Endothelial cell of umbilical vein (primary cell): Measurements from ENCODE around the gene PRDX5. TPM values are rescaled to one million over a fixed set of nuclear protein-coding genes. Genes with fewer than 3 reads are reported as not detected.

Experiments used
- BruUV-seq: library from RNA; stranded (reverse); fragments of 400-500 nt; replicated peaks from 2 replicates; lab custom pipeline; 2021; lab: Mats Ljungman, UMichigan
- CTCF ChIA-PET: fragments of 300-600, 350-600 bp; sonication (Branson Sonifier 250); formaldehyde crosslinking; loops from one replicate; lab custom pipeline; 2021; ENCODE audit warnings: antibody characterized with exemption, inconsistent platforms; lab: Charles Lee
- POLR2A ChIA-PET: fragments of 300-600, 350-600 bp; sonication (Branson Sonifier 250); formaldehyde crosslinking; loops from one replicate; lab custom pipeline; 2021; ENCODE audit warnings: antibody characterized with exemption, inconsistent platforms; lab: Charles Lee
- DNase-seq: peaks from one replicate; pipeline ENCODE4 v3.0.0-alpha.2; 2011; ENCODE audit warnings: low read depth, low spot score
- FAIRE-seq: peaks from 2 replicates; lab custom pipeline; 2011; peaks lifted over from hg19 to GRCh38; lab: Jason Lieb, UNC
- H2AFZ ChIP-seq: 2 replicates; pipeline ENCODE4 v1.6.0; 2012; ENCODE audit warnings: low read depth, low read length, control low read depth, inconsistent platforms
- H3K27ac ChIP-seq: 2 replicates; pipeline ENCODE4 v1.5.1; 2011; ENCODE audit warnings: low read depth, mild to moderate bottlenecking, control low read depth, low read length, moderate library complexity; ENCODE audit not compliant: insufficient read depth
- H3K27me3 ChIP-seq, 2 experiments: 2 replicates each; pipeline versions ENCODE4 v1.6.0 to v1.6.1; 2011; ENCODE audit warnings: low read length in 2 of 2, mixed read lengths in 1 of 2; ENCODE audit not compliant: control insufficient read depth in 2 of 2, insufficient read depth in 2 of 2
- H3K36me3 ChIP-seq, 2 experiments: 2 replicates in 1 of 2; 3 replicates in 1 of 2; pipeline ENCODE4 v1.5.1; 2011; ENCODE audit warnings: low read length in 2 of 2, mild to moderate bottlenecking in 1 of 2, moderate library complexity in 1 of 2; ENCODE audit not compliant: control insufficient read depth in 2 of 2, insufficient read depth in 2 of 2; ENCODE audit errors: extremely low read depth in 1 of 2
- H3K4me1 ChIP-seq: 3 replicates; pipeline ENCODE4 v1.5.1; 2011; ENCODE audit warnings: mild to moderate bottlenecking, low read length; ENCODE audit not compliant: control insufficient read depth, insufficient read depth; ENCODE audit errors: extremely low read depth
- H3K4me2 ChIP-seq: 2 replicates; pipeline ENCODE4 v1.6.1; 2011; ENCODE audit warnings: low read length, control low read depth, mixed read lengths; ENCODE audit not compliant: insufficient read depth
- H3K4me3 ChIP-seq, 3 experiments: fragments of 200-600 bp in 1 of 3; sonication (generic), shearing (Covaris generic) in 1 of 3; replicated peaks in 1 of 3; 2 replicates each; pipeline ENCODE4 v1.5.1; 2011 to 2016; ENCODE audit warnings: control low read depth in 3 of 3, low read length in 3 of 3, mild to moderate bottlenecking in 2 of 3, inconsistent platforms in 1 of 3, low read depth in 1 of 3, moderate library complexity in 1 of 3; ENCODE audit not compliant: insufficient read depth in 1 of 3
- H3K79me2 ChIP-seq: 2 replicates; pipeline ENCODE4 v1.6.0; 2012; ENCODE audit warnings: low read length, inconsistent platforms; ENCODE audit not compliant: control insufficient read depth, insufficient read depth
- H3K9ac ChIP-seq: replicated peaks from 2 replicates; pipeline ENCODE3; 2011; ENCODE audit warnings: low read length, control low read depth; ENCODE audit not compliant: insufficient read depth; ENCODE audit errors: extremely low read depth
- H3K9me1 ChIP-seq: replicated peaks from 3 replicates; pipeline ENCODE4 v1.6.0; 2011; ENCODE audit warnings: mild to moderate bottlenecking, low read length; ENCODE audit not compliant: control insufficient read depth, insufficient read depth; ENCODE audit errors: extremely low read depth
- H3K9me3 ChIP-seq: replicated peaks from 2 replicates; pipeline ENCODE4 v1.5.1; 2012; ENCODE audit warnings: low read length, inconsistent platforms; ENCODE audit not compliant: control insufficient read depth, insufficient read depth
- H4K20me1 ChIP-seq: replicated peaks from 2 replicates; pipeline ENCODE3; 2011; ENCODE audit warnings: mild to moderate bottlenecking, low read length; ENCODE audit not compliant: control insufficient read depth, insufficient read depth; ENCODE audit errors: extremely low read depth
- CTCF ChIP-seq, 2 donors: IDR thresholded peaks; 1 replicate in 1 of 2; 2 replicates in 1 of 2; pipeline ENCODE4 v1.5.1; 2011; ENCODE audit warnings: low read length in 2 of 2, mild to moderate bottlenecking in 2 of 2, moderate library complexity in 2 of 2, control low read depth in 1 of 2, inconsistent platforms in 1 of 2, low read depth in 1 of 2; ENCODE audit not compliant: insufficient read depth in 1 of 2; ENCODE audit errors: extremely low read depth in 1 of 2
- EZH2 ChIP-seq: IDR thresholded peaks from 2 replicates; pipeline ENCODE4 v1.6.1; 2012; ENCODE audit warnings: borderline replicate concordance, low read depth, mild to moderate bottlenecking, moderate library complexity, low read length, inconsistent platforms; ENCODE audit not compliant: severe bottlenecking
- FOS ChIP-seq: IDR thresholded peaks from 2 replicates; pipeline ENCODE4 v1.6.1; 2011; ENCODE audit warnings: mild to moderate bottlenecking, low read length, moderate library complexity, borderline replicate concordance; ENCODE audit not compliant: insufficient read depth
- GATA2 ChIP-seq: IDR thresholded peaks from 2 replicates; pipeline ENCODE4 v1.7.0; 2011; ENCODE audit warnings: low read depth, mild to moderate bottlenecking, moderate library complexity, mixed read lengths, low read length; ENCODE audit not compliant: insufficient read length, insufficient read depth
- JUN ChIP-seq: IDR thresholded peaks from 2 replicates; pipeline ENCODE4 v1.6.1; 2011; ENCODE audit warnings: borderline replicate concordance, low read depth; ENCODE audit not compliant: insufficient read length, insufficient read depth
- MAX ChIP-seq: IDR thresholded peaks from 2 replicates; pipeline ENCODE4 v1.6.1; 2011; ENCODE audit not compliant: insufficient read depth, insufficient read length
- MYC ChIP-seq: IDR thresholded peaks from one replicate; pipeline ENCODE4 v1.6.1; 2011; ENCODE audit warnings: mild to moderate bottlenecking, low read depth, low read length
- POLR2A ChIP-seq: IDR thresholded peaks from 2 replicates; pipeline ENCODE4 v1.6.1; 2012; ENCODE audit warnings: low read depth, mild to moderate bottlenecking, control low read depth, low read length
- POLR2AphosphoS5 ChIP-seq: IDR thresholded peaks from 2 replicates; pipeline ENCODE4 v1.6.1; 2012; ENCODE audit warnings: low read depth, mild to moderate bottlenecking, control low read depth, low read length, moderate library complexity; ENCODE audit not compliant: insufficient read depth
- dilution Hi-C: fragments of 300-500 bp; cut with MboI; formaldehyde crosslinking; loops from one replicate; pipeline ENCODE4 v1.15.0; 2019; ENCODE audit warnings: low sequenced_read_pairs; ENCODE audit not compliant: extremely low pct_ligation_motif_present
- intact Hi-C: fragments of 100-400 bp; cut with micrococcal nuclease; formaldehyde crosslinking; loops from one replicate; pipeline ENCODE4 v1.10.0; 2022
- polyA plus RNA-seq, 4 experiments: library from polyadenylated mRNA; depleted of rRNA in 3 of 4; stranded (reverse) in 3 of 4; unstranded in 1 of 4; fragments of >200 nt; gene quantifications; 2 replicates each; pipeline versions ENCODE4 v1.2.1 to v1.2.3, GENCODE V29; 2011 to 2012; ENCODE audit warnings: missing spikeins in 1 of 4
- total RNA-seq: library from RNA; stranded (reverse); gene quantifications from 2 replicates; pipeline ENCODE4 v1.2.3, GENCODE V29; 2021

The PRDX5 gene
- total and polyA plus RNA-seq, 2 donors (not counting 3 experiments of a cell fraction or from before 2014, with no cell fraction given): 199 to 709 TPM

- no peaks in the 10 kb centered on the region for H3K79me2 ChIP-seq
- no peaks in the 10 kb centered on the region for H3K4me1 ChIP-seq
- H3K27me3 ChIP-seq: no peaks in the 10 kb centered on the region
- FAIRE-seq (no peak), DNase-seq (no peak)
- CTCF ChIA-PET: interaction anchor here (0.7 to 1.5 kb wide), 2 partner anchors 17 to 31 kb away, joined by 4 to 7 read pairs; partner anchors contain the start of gene PRDX5
- dilution Hi-C loops (no loop called here), intact Hi-C loops (no loop called here)
- H3K36me3 ChIP-seq: no peaks in the 10 kb centered on the region
- H3K4me3 ChIP-seq: no peak overlapping the region
- no peak overlapping the region for H3K4me2 ChIP-seq
- no peaks in the 10 kb centered on the region for H3K9me3 ChIP-seq
- no peak overlapping the region for H3K9ac ChIP-seq
- no peak overlapping the region for H2AFZ ChIP-seq
- BruUV-seq: no TSS peak
- no peaks in the 10 kb centered on the region for H4K20me1 ChIP-seq
- no peak for TF ChIP-seq FOS
- no peak for TF ChIP-seq POLR2AphosphoS5
- TF ChIP-seq POLR2A: no peak
- TF ChIP-seq EZH2: no peak
- no peak for TF ChIP-seq JUN
- TF ChIP-seq MYC: no peak
- no peak for TF ChIP-seq GATA2
- POLR2A ChIA-PET: no interaction called here
- no peaks in the 10 kb centered on the region for H3K9me1 ChIP-seq
- H3K27ac ChIP-seq: no peak overlapping the region
Measured at GRCh38 chr11:64349025-64349387, 31.1 kb downstream of the PRDX5 start.

- ChIA-PET CTCF (interaction anchor here (0.7 to 1.5 kb wide), 3 partner anchors 18 to 45 kb away, joined by 3 to 7 read pairs (median 3); partner anchors contain the start of genes ESRRA and PRDX5), POLR2A (no interaction called here)
- FAIRE-seq (no peak), DNase-seq (no peak)
- Histone ChIP-seq H3K79me2 (no peaks in the 10 kb centered on the region), H3K9ac (no peak overlapping the region), H3K9me3 (no peaks in the 10 kb centered on the region), H4K20me1 (no peaks in the 10 kb centered on the region), H2AFZ (no peak overlapping the region), H3K4me1 (no peaks in the 10 kb centered on the region), H3K27me3 (no peaks in the 10 kb centered on the region), H3K9me1 (no peaks in the 10 kb centered on the region), H3K4me3 (no peak overlapping the region), H3K36me3 (no peaks in the 10 kb centered on the region), H3K4me2 (no peak overlapping the region), H3K27ac (no peak overlapping the region)
- no peak for TF ChIP-seq POLR2AphosphoS5
- no peak for TF ChIP-seq JUN
- TF ChIP-seq MYC: no peak
- no peak for TF ChIP-seq POLR2A
- TF ChIP-seq CTCF (IDR thresholded peaks at IDR 0.05; ENCODE audit: extremely low read depth in 1 of 2, insufficient read depth in 1 of 2, low read depth in 1 of 2, low read length in 2 of 2): no peak
- no peak for TF ChIP-seq EZH2
- no peak for TF ChIP-seq MAX
- TF ChIP-seq GATA2: no peak
- TF ChIP-seq FOS: no peak
- dilution Hi-C loops (no loop called here), intact Hi-C loops (no loop called here)
- no TSS peak for BruUV-seq
Measured at GRCh38 chr11:64349404-64349803, 31.5 kb downstream of the PRDX5 start.
